Trophoblast cell (in vitro differentiated cells and primary cell): ENCODE measurements around the gene UBE2G1.
"Not testable (repeated sequence)": the region's sequence is repeated elsewhere in the genome, so short reads cannot be mapped to it uniquely, and the experiment has no call there.

Experiments used
- DNase-seq, 2 donors: peaks; one replicate each; pipeline ENCODE4 v3.0.0-alpha.2; 2016
- H2AFZ ChIP-seq: 2 replicates; pipeline ENCODE4 v1.6.1; 2013; ENCODE audit warnings: low read length, moderate library complexity, mild to moderate bottlenecking; ENCODE audit not compliant: insufficient read depth, poor library complexity
- H2AK5ac ChIP-seq: 2 replicates; pipeline ENCODE4 v1.6.1; 2013; ENCODE audit warnings: mild to moderate bottlenecking, low read length
- H2BK120ac ChIP-seq: 2 replicates; pipeline ENCODE4 v1.6.1; 2013; ENCODE audit warnings: low read length, mild to moderate bottlenecking, moderate library complexity; ENCODE audit not compliant: insufficient read depth, poor library complexity
- H2BK12ac ChIP-seq: 2 replicates; pipeline ENCODE4 v1.6.1; 2013; ENCODE audit warnings: mild to moderate bottlenecking, low read length, moderate library complexity
- H2BK5ac ChIP-seq: 2 replicates; pipeline ENCODE4 v1.6.1; 2013; ENCODE audit warnings: low read length, low read depth, moderate library complexity, mild to moderate bottlenecking; ENCODE audit not compliant: poor library complexity
- H3K14ac ChIP-seq: 2 replicates; pipeline ENCODE4 v1.6.1; 2013; ENCODE audit warnings: mild to moderate bottlenecking, low read length
- H3K18ac ChIP-seq: 2 replicates; pipeline ENCODE4 v1.6.1; 2013; ENCODE audit warnings: mild to moderate bottlenecking, low read length
- H3K23ac ChIP-seq: 2 replicates; pipeline ENCODE4 v1.6.1; 2013; ENCODE audit warnings: low read length
- H3K27ac ChIP-seq: 2 replicates; pipeline ENCODE4 v1.5.1; 2013; ENCODE audit warnings: low read depth, mild to moderate bottlenecking, inconsistent platforms, low read length, moderate library complexity
- H3K27me3 ChIP-seq: 2 replicates; pipeline ENCODE4 v1.6.1; 2013; ENCODE audit warnings: inconsistent platforms, mild to moderate bottlenecking, low read length, moderate library complexity; ENCODE audit not compliant: insufficient read depth
- H3K36me3 ChIP-seq, 2 experiments: 1 replicate in 1 of 2; 2 replicates in 1 of 2; pipeline ENCODE4 v1.6.1; 2013; ENCODE audit warnings: low read length in 2 of 2, mild to moderate bottlenecking in 2 of 2, moderate library complexity in 1 of 2; ENCODE audit not compliant: insufficient read depth in 2 of 2, control insufficient read depth in 1 of 2
- H3K4ac ChIP-seq: 2 replicates; pipeline ENCODE4 v1.6.1; 2013; ENCODE audit warnings: low read depth, mild to moderate bottlenecking, low read length, moderate library complexity
- H3K4me1 ChIP-seq, 2 experiments: 1 replicate in 1 of 2; 2 replicates in 1 of 2; pipeline ENCODE4 v1.6.1; 2013; ENCODE audit warnings: low read length in 2 of 2, mild to moderate bottlenecking in 2 of 2, moderate library complexity in 1 of 2; ENCODE audit not compliant: insufficient read depth in 2 of 2, control insufficient read depth in 1 of 2
- H3K4me2 ChIP-seq: 2 replicates; pipeline ENCODE4 v1.6.1; 2013; ENCODE audit warnings: inconsistent platforms, mild to moderate bottlenecking, low read length, moderate library complexity
- H3K4me3 ChIP-seq: 2 replicates; pipeline ENCODE4 v1.5.1; 2013; ENCODE audit warnings: mild to moderate bottlenecking, low read depth, low read length, inconsistent platforms
- H3K79me1 ChIP-seq: one replicate; pipeline ENCODE4 v1.6.1; 2013; ENCODE audit warnings: low read length
- H3K79me2 ChIP-seq: 2 replicates; pipeline ENCODE4 v1.6.1; 2013; ENCODE audit warnings: low read length, mild to moderate bottlenecking; ENCODE audit not compliant: control insufficient read depth, insufficient read depth, poor library complexity
- H3K9ac ChIP-seq: 2 replicates; pipeline ENCODE4 v1.6.1; 2013; ENCODE audit warnings: mild to moderate bottlenecking, low read length
- H3K9me3 ChIP-seq: 2 replicates; pipeline ENCODE4 v1.6.1; 2013; ENCODE audit warnings: low read depth, mild to moderate bottlenecking, control low read depth, inconsistent platforms, low read length; ENCODE audit not compliant: insufficient read depth
- H4K12ac ChIP-seq: 2 replicates; pipeline ENCODE4 v1.6.1; 2013; ENCODE audit warnings: low read depth, mild to moderate bottlenecking, low read length, moderate library complexity
- H4K8ac ChIP-seq: 2 replicates; pipeline ENCODE4 v1.6.1; 2013; ENCODE audit warnings: low read depth, mild to moderate bottlenecking, low read length, moderate library complexity
- H4K91ac ChIP-seq: one replicate; pipeline ENCODE4 v1.6.1; 2013; ENCODE audit warnings: low read depth, mild to moderate bottlenecking, low read length, moderate library complexity
- WGBS: extraction: QIAGEN DNeasy Blood & Tissue Kit; methylation state at CpG from one replicate; pipeline ENCODE4 v1.1.7; 2013; ENCODE audit warnings: missing lambda C conversion rate; ENCODE audit not compliant: insufficient read length, insufficient coverage; ENCODE audit errors: extremely low coverage; 5-methylcytosine and 5-hydroxymethylcytosine counted together

UBE2G1 gene

DNA sequence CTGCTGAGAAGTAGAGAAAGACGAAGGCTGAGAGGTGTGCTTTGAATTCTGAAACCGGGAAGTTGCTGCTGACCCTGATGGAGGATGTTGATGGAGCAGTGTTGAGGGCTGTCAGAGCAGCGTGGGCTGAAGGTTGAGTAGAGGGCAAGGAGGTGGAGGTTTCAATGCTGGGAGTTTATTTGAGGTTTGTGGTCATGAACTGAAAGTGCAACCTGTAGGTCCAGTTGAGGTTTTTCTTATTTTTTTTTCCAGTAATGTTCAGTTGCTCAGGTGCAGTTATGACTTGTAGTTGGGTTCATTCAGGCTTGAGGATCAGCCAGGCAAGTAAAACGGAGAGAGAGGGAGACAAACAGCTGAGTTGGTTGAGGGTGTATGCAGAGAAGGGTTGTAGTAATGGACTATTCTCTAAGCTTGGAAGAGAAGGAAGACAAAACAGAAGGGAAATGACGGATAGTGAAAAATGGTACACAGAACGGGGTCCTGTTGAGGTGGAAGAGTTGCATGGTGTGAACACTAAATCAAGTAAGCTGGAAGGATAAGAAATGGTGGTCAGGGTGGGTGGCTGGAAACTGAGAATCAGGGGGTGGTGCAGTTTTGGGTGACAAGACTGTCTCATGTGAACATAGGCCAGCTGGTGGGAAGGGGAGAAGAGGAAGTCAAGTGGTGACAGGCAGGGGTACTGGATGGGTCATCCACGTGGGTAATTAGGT lies 8.7 kb upstream of the UBE2G1 start:
- no peaks in the 10 kb centered on the region for H3K79me2 ChIP-seq

DNA sequence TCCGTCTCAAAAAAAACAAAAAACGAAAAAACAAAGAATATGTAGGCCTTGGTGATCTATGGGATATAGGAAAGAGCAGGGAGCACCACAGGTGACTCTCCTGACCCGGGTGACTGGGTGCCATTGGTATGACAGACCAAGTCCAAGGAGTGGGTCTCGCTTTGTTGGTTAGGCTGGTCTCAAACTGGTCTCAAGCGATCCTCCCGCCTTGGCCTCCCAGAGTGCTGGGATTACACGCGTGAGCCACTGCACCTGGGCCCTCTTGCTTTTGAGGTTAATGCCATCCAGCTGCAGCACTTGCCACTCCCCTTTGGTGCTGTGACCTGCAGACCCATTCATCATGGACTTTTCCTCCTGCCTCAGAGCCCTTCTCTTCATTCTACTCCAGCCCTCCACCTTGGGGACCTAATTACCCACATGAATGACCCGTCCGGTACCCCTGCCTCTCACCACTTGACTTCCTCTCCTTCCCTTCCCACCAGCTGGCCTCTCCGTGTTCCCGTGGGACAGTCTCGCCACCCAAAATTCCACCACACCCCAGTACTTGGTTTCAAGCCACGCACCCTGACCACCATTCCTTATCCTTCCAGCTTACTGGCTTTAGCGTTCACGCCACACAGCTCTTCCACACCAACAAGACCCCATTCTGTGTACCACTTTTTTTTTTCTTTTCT lies 3.2 kb upstream of the UBE2G1 start:
- H3K9me3 ChIP-seq = no peaks in the 10 kb centered on the region
- H4K8ac ChIP-seq = no peak overlapping the region
- no peak overlapping the region for H3K27ac ChIP-seq
- peaks cover 12% of the 10 kb centered on the region for H3K79me2 ChIP-seq
- no peak overlapping the region for H3K23ac ChIP-seq
- H2BK12ac ChIP-seq = no peak overlapping the region
- no peaks in the 10 kb centered on the region for H3K36me3 ChIP-seq
- H2AFZ ChIP-seq = no peak overlapping the region
- peak overlapping the region; percentile 39 for H3K9ac ChIP-seq
- no peak overlapping the region for H4K12ac ChIP-seq
- DNase-seq = no peak
- no peak overlapping the region for H4K91ac ChIP-seq
- H3K4me3 ChIP-seq = peak overlapping the region; percentile 30
- H3K27me3 ChIP-seq = no peaks in the 10 kb centered on the region
- peaks cover under 1% of the 10 kb centered on the region in 2 experiments for H3K4me1 ChIP-seq
- peaks cover 12% of the 10 kb centered on the region for H3K79me1 ChIP-seq
- H3K14ac ChIP-seq = no peak overlapping the region
- H3K4ac ChIP-seq = no peak overlapping the region
- no peak overlapping the region for H2BK120ac ChIP-seq
- H2BK5ac ChIP-seq = no peak overlapping the region
- H2AK5ac ChIP-seq = peak overlapping the region; percentile 30
- no peak overlapping the region for H3K4me2 ChIP-seq
- no peak overlapping the region for H3K18ac ChIP-seq
- WGBS = no CpG with 5 or more reads among the region's 16 CpGs

More for the DNA sequence above, 8.7 kb upstream of the UBE2G1 start:
- H4K91ac ChIP-seq = no peak overlapping the region
- no peak overlapping the region for H2BK120ac ChIP-seq
- H4K8ac ChIP-seq = no peak overlapping the region
- H3K9ac ChIP-seq = no peak overlapping the region
- no peak overlapping the region for H3K18ac ChIP-seq
- no peak overlapping the region for H3K4ac ChIP-seq
- H3K23ac ChIP-seq = no peak overlapping the region
- no CpG with 5 or more reads among the region's 7 CpGs for WGBS
- no peaks in the 10 kb centered on the region for H3K79me1 ChIP-seq
- no peak overlapping the region for H3K27ac ChIP-seq
- no peak overlapping the region for H2AK5ac ChIP-seq
- H3K9me3 ChIP-seq = no peaks in the 10 kb centered on the region
- H2BK12ac ChIP-seq = no peak overlapping the region
- no peaks in the 10 kb centered on the region for H3K27me3 ChIP-seq
- no peak overlapping the region for H4K12ac ChIP-seq
- DNase-seq = no peak
- no peaks in the 10 kb centered on the region for H3K4me1 ChIP-seq
- H3K36me3 ChIP-seq = no peaks in the 10 kb centered on the region
- H2BK5ac ChIP-seq = no peak overlapping the region
- no peak overlapping the region for H3K4me2 ChIP-seq
- no peak overlapping the region for H2AFZ ChIP-seq
- H3K14ac ChIP-seq = no peak overlapping the region
- no peak overlapping the region for H3K4me3 ChIP-seq

- no peak for DNase-seq
- Histone ChIP-seq H3K36me3 (no peaks in the 10 kb centered on the region), H3K4me2 (no peak overlapping the region), H2AFZ (no peak overlapping the region), H3K27me3 (no peaks in the 10 kb centered on the region), H3K9me3 (no peaks in the 10 kb centered on the region), H2AK5ac (no peak overlapping the region), H3K14ac (peak overlapping the region; percentile 19), H2BK12ac (no peak overlapping the region), H3K79me1 (peaks cover 16% of the 10 kb centered on the region), H2BK5ac (no peak overlapping the region), H4K8ac (peak overlapping the region; percentile 49), H4K91ac (no peak overlapping the region), H3K23ac (no peak overlapping the region), H3K79me2 (peaks cover 19% of the 10 kb centered on the region), H4K12ac (no peak overlapping the region), H3K4me3 (no peak overlapping the region), H3K9ac (no peak overlapping the region), H3K18ac (no peak overlapping the region), H3K27ac (no peak overlapping the region), H3K4me1 (peaks cover 4% of the 10 kb centered on the region in 2 experiments), H3K4ac (no peak overlapping the region), H2BK120ac (no peak overlapping the region)
- WGBS = no CpG with 5 or more reads among the region's 5 CpGs
These were observed 1.9 kb upstream of the UBE2G1 start for GRCh38 chr17:4368341-4368740.

GRCh38 chr17:4367177-4367576 lies 702 bp upstream of the UBE2G1 start:
- H2BK5ac ChIP-seq, H2AFZ ChIP-seq, H3K18ac ChIP-seq, H3K4me3 ChIP-seq, H3K27ac ChIP-seq, DNase-seq, H3K9ac ChIP-seq, H2BK12ac ChIP-seq, H3K4ac ChIP-seq, H3K23ac ChIP-seq, H3K27me3 ChIP-seq, H3K36me3 ChIP-seq, H3K4me1 ChIP-seq, H4K91ac ChIP-seq, H2BK120ac ChIP-seq, H3K14ac ChIP-seq, H3K9me3 ChIP-seq: not testable (repeated sequence)
- Histone ChIP-seq H4K12ac (peak overlapping the region; percentile 80), H2AK5ac (peak overlapping the region; percentile 52), H3K79me1 (peaks cover 16% of the 10 kb centered on the region), H3K79me2 (peaks cover 25% of the 10 kb centered on the region), H3K4me2 (peak overlapping the region; percentile 40), H4K8ac (peak overlapping the region; percentile 85)
- no CpG with 5 or more reads among the region's 10 CpGs for WGBS
